Common myeloid progenitor, CD34-positive (primary cell): ENCODE results near the gene CTBP2.

ENCODE experiments used
- CTCF ChIA-PET: fragments of 350-600 bp; sonication (Branson Sonifier 250); formaldehyde crosslinking; loops from one replicate; lab custom pipeline; 2021; ENCODE audit warnings: antibody characterized with exemption; lab: Charles Lee
- POLR2A ChIA-PET: fragments of 350-600 bp; sonication (Branson Sonifier 250); formaldehyde crosslinking; loops from one replicate; lab custom pipeline; 2021; ENCODE audit warnings: antibody characterized with exemption; lab: Charles Lee
- DNase-seq, 3 donors: peaks; one replicate each; pipeline versions ENCODE4 v3.0.0 to v3.0.0-alpha.2; 2013
- H3K27ac ChIP-seq, 2 experiments: 1 replicate in 1 of 2; 2 replicates in 1 of 2; pipeline ENCODE4 v1.7.0; 2013; ENCODE audit warnings: inconsistent platforms in 2 of 2, low read length in 2 of 2, mild to moderate bottlenecking in 2 of 2, low read depth in 1 of 2, moderate library complexity in 1 of 2; ENCODE audit not compliant: severe bottlenecking in 2 of 2, insufficient read depth in 1 of 2, poor library complexity in 1 of 2
- H3K27me3 ChIP-seq, 5 experiments: replicated peaks in 2 of 5; 1 replicate in 3 of 5; 2 replicates in 2 of 5; pipeline versions ENCODE4 v1.6.1 to v1.7.0; 2013; ENCODE audit warnings: low read length in 4 of 5, mild to moderate bottlenecking in 2 of 5, moderate library complexity in 2 of 5, inconsistent platforms in 1 of 5; ENCODE audit not compliant: insufficient read depth in 5 of 5, control insufficient read depth in 4 of 5
- H3K36me3 ChIP-seq, 4 experiments: 1 replicate in 2 of 4; 2 replicates in 2 of 4; pipeline versions ENCODE4 v1.6.1 to v1.7.0; 2013; ENCODE audit warnings: low read length in 3 of 4, control low read depth in 1 of 4, mild to moderate bottlenecking in 1 of 4; ENCODE audit not compliant: control insufficient read depth in 4 of 4, insufficient read depth in 4 of 4
- H3K4me1 ChIP-seq, 4 experiments: 1 replicate in 3 of 4; 2 replicates in 1 of 4; pipeline versions ENCODE4 v1.6.1 to v1.7.1; 2013; ENCODE audit warnings: low read length in 3 of 4, mild to moderate bottlenecking in 3 of 4, control low read depth in 1 of 4, inconsistent platforms in 1 of 4, moderate library complexity in 1 of 4; ENCODE audit not compliant: control insufficient read depth in 4 of 4, insufficient read depth in 4 of 4; ENCODE audit errors: control extremely low read depth in 1 of 4
- H3K4me3 ChIP-seq, 7 experiments: 1 replicate in 4 of 7; 2 replicates in 3 of 7; pipeline versions ENCODE4 v1.5.1 to v1.7.0; 2013; ENCODE audit warnings: mild to moderate bottlenecking in 7 of 7, low read length in 6 of 7, moderate library complexity in 6 of 7, inconsistent platforms in 2 of 7, low read depth in 2 of 7, control low read depth in 1 of 7; ENCODE audit not compliant: insufficient read depth in 4 of 7, control insufficient read depth in 1 of 7; ENCODE audit errors: extremely low read depth in 1 of 7
- H3K9me3 ChIP-seq, 5 experiments: 1 replicate in 4 of 5; 2 replicates in 1 of 5; pipeline versions ENCODE4 v1.6.1 to v1.7.1; 2013; ENCODE audit warnings: low read length in 4 of 5, mild to moderate bottlenecking in 2 of 5, inconsistent platforms in 1 of 5, low read depth in 1 of 5, moderate library complexity in 1 of 5; ENCODE audit not compliant: control insufficient read depth in 4 of 5, insufficient read depth in 2 of 5; ENCODE audit errors: control extremely low read depth in 1 of 5
- WGBS: methylation state at CpG from one replicate; pipeline ENCODE4 v1.1.5; 2013; ENCODE audit not compliant: insufficient coverage; 5-methylcytosine and 5-hydroxymethylcytosine counted together

The CTBP2 gene

GRCh38 chr10:125016611-125017202 lies 143.7 kb downstream of the CTBP2 start:
- ChIA-PET CTCF (interaction anchor here (0.9 kb wide), 1 partner anchor 45 kb away, joined by 3 read pairs; no protein-coding TSS in a partner anchor), POLR2A (no interaction called here)
- H3K9me3 ChIP-seq: peaks cover 0 to 7% (median 0%) of the 10 kb centered on the region in 5 experiments
- H3K27ac ChIP-seq: no peak overlapping the region
- peaks cover 3 to 33% (median 25%) of the 10 kb centered on the region in 4 experiments for H3K4me1 ChIP-seq
- H3K36me3 ChIP-seq: peaks cover 3 to 46% (median 24%) of the 10 kb centered on the region in 4 experiments
- H3K4me3 ChIP-seq: no peak overlapping the region
- 80% methylated on average over 11 of the region's 14 CpGs for WGBS
- no peaks in the 10 kb centered on the region for H3K27me3 ChIP-seq
- no peak for DNase-seq

GRCh38 chr10:125016123-125016522 lies 144.2 kb downstream of the CTBP2 start:
- POLR2A ChIA-PET: no interaction called here
- peaks cover 3 to 44% (median 20%) of the 10 kb centered on the region in 4 experiments for H3K36me3 ChIP-seq
- no peak overlapping the region for H3K27ac ChIP-seq
- DNase-seq: no peak
- peaks cover 3 to 33% (median 25%) of the 10 kb centered on the region in 4 experiments for H3K4me1 ChIP-seq
- no peaks in the 10 kb centered on the region for H3K27me3 ChIP-seq
- CTCF ChIA-PET: interaction anchor here (0.9 to 1.0 kb wide), 2 partner anchors 23 to 45 kb away, joined by 3 read pairs; no protein-coding TSS in a partner anchor
- 92% methylated on average over 6 of the region's 10 CpGs for WGBS
- H3K9me3 ChIP-seq: peaks cover 0 to 7% (median 0%) of the 10 kb centered on the region in 5 experiments
- no peak overlapping the region for H3K4me3 ChIP-seq

GRCh38 chr10:125015356-125015944 lies 144.9 kb downstream of the CTBP2 start:
- Histone ChIP-seq H3K27me3 (no peaks in the 10 kb centered on the region), H3K36me3 (peaks cover 3 to 41% (median 16%) of the 10 kb centered on the region in 4 experiments), H3K27ac (no peak overlapping the region), H3K9me3 (peaks cover 0 to 7% (median 0%) of the 10 kb centered on the region in 5 experiments), H3K4me3 (no peak overlapping the region), H3K4me1 (peaks cover 3 to 33% (median 25%) of the 10 kb centered on the region in 4 experiments)
- DNase-seq: peak; percentile 58 to 84 (median 73)
- 50% methylated on average over 13 of the region's 23 CpGs for WGBS
- ChIA-PET CTCF (interaction anchor here (1.0 to 1.7 kb wide), 4 partner anchors 23 to 40 kb away, joined by 3 to 7 read pairs (median 4); no protein-coding TSS in a partner anchor), POLR2A (no interaction called here)

GRCh38 chr10:125014836-125015355 lies 145.5 kb downstream of the CTBP2 start:
- no peak overlapping the region for H3K27ac ChIP-seq
- WGBS: 37% methylated on average over 19 of the region's 19 CpGs
- peaks cover 0 to 5% (median 0%) of the 10 kb centered on the region in 5 experiments for H3K9me3 ChIP-seq
- POLR2A ChIA-PET: no interaction called here
- no peaks in the 10 kb centered on the region for H3K27me3 ChIP-seq
- CTCF ChIA-PET: interaction anchor here (1.0 to 1.7 kb wide), 4 partner anchors 22 to 41 kb away, joined by 3 to 7 read pairs (median 4); no protein-coding TSS in a partner anchor
- peaks cover 3 to 33% (median 25%) of the 10 kb centered on the region in 4 experiments for H3K4me1 ChIP-seq
- DNase-seq: peak in 2 of 3 donors; percentile 28 to 53
- H3K36me3 ChIP-seq: peaks cover 3 to 38% (median 15%) of the 10 kb centered on the region in 4 experiments
- peak overlapping the region in 2 of 7 experiments; percentile 5 to 12 for H3K4me3 ChIP-seq

- Histone ChIP-seq H3K36me3 (peaks cover 3 to 34% (median 14%) of the 10 kb centered on the region in 4 experiments), H3K9me3 (no peaks in the 10 kb centered on the region), H3K4me1 (peaks cover 3 to 30% (median 21%) of the 10 kb centered on the region in 4 experiments), H3K27me3 (no peaks in the 10 kb centered on the region), H3K27ac (no peak overlapping the region), H3K4me3 (peak overlapping the region in 1 of 7 experiments; percentile 12)
- POLR2A ChIA-PET: no interaction called here
- 75% methylated on average over 18 of the region's 20 CpGs for WGBS
- peak in 1 of 3 donors; percentile 17 for DNase-seq
- CTCF ChIA-PET: interaction anchor here (1.2 to 1.7 kb wide), 3 partner anchors 34 to 42 kb away, joined by 3 to 7 read pairs (median 4); no protein-coding TSS in a partner anchor
Observed at GRCh38 chr10:125014086-125014830, 146.1 kb downstream of the CTBP2 start.

GRCh38 chr10:125013529-125013872 lies 146.9 kb downstream of the CTBP2 start:
- WGBS: 83% methylated on average over 5 of the region's 7 CpGs
- peaks cover 3 to 23% (median 14%) of the 10 kb centered on the region in 4 experiments for H3K4me1 ChIP-seq
- no peak overlapping the region for H3K4me3 ChIP-seq
- no peak overlapping the region for H3K27ac ChIP-seq
- no peaks in the 10 kb centered on the region for H3K9me3 ChIP-seq
- CTCF ChIA-PET: no interaction called here
- H3K27me3 ChIP-seq: no peaks in the 10 kb centered on the region
- DNase-seq: no peak
- H3K36me3 ChIP-seq: peaks cover 3 to 34% (median 14%) of the 10 kb centered on the region in 4 experiments
- POLR2A ChIA-PET: no interaction called here
